K562 (cell line): ENCODE results near the gene UBXN6. TPM values are rescaled to one million over a fixed set of nuclear protein-coding genes. Genes with fewer than 3 reads are reported as not detected.

Source experiments
- BRCA1 ChIP-seq, 2 experiments: fragments of 450-650 bp in 1 of 2; sonication (generic) in 1 of 2; formaldehyde crosslinking in 1 of 2; IDR thresholded peaks; 2 replicates each; pipeline versions ENCODE4 v1.5.0 to v1.6.1; 2017 to 2020; ENCODE audit warnings: mild to moderate bottlenecking in 1 of 2, missing genetic modification reagents in 1 of 2
- FUS ChIP-seq: fragments of 200-400 bp; formaldehyde crosslinking; optimal IDR thresholded peaks from 2 replicates; pipeline ENCODE3; 2017; ENCODE audit warnings: low read depth, low read length
- ID3 ChIP-seq, 2 experiments: fragments of 250-450 bp in 1 of 2; fragments of 450-650 bp in 1 of 2; sonication (Bioruptor Pico) in 1 of 2; IDR thresholded peaks; 2 replicates each; pipeline versions ENCODE4 v1.6.1 to v1.8.0; 2016 to 2021; ENCODE audit warnings: mild to moderate bottlenecking in 2 of 2, moderate library complexity in 2 of 2, missing compliant biosample characterization in 1 of 2, missing genetic modification characterization in 1 of 2
- POU5F1 ChIP-seq: fragments of 150-350 bp; IDR thresholded peaks from 2 replicates; pipeline ENCODE4 v1.6.1; 2014; ENCODE audit warnings: borderline replicate concordance, low read length, low read depth, mild to moderate bottlenecking; ENCODE audit not compliant: partially characterized antibody
- PTTG1 ChIP-seq: fragments of 450-650 bp; IDR thresholded peaks from 2 replicates; pipeline ENCODE4 v1.6.1; 2016; ENCODE audit warnings: low read depth, mild to moderate bottlenecking, missing genetic modification characterization, missing compliant biosample characterization
- STAT5A ChIP-seq: IDR thresholded peaks from 2 replicates; pipeline ENCODE4 v1.6.1; 2012; ENCODE audit warnings: low read length, inconsistent platforms, borderline replicate concordance
- ZSCAN32 ChIP-seq: fragments of 450-650 bp; formaldehyde crosslinking; IDR thresholded peaks from 2 replicates; pipeline ENCODE4 v1.4.0; 2020; ENCODE audit warnings: mild to moderate bottlenecking, moderate library complexity
- polyA plus RNA-seq, 8 experiments: library from polyadenylated mRNA; depleted of rRNA in 4 of 8; stranded (reverse) in 5 of 8; unstranded in 3 of 8; fragments of >200 nt; fragmentation: Nextera tagmentation in 2 of 8; fragmentation: Illumina TruSeq in 1 of 8; extraction: Ambion mirVana in 2 of 8; extraction: Trizol in 1 of 8; gene quantifications; 2 replicates each; pipeline versions ENCODE4 v1.2.1 to v1.2.3, GENCODE V29; 2011 to 2014; ENCODE audit warnings: inconsistent platforms in 1 of 8, missing spikeins in 1 of 8
- total RNA-seq, 7 experiments: library from RNA; depleted of rRNA in 6 of 7; stranded (reverse); fragments of >200 nt in 6 of 7; fragmentation: Illumina TruSeq in 2 of 7; extraction: Trizol in 2 of 7; gene quantifications; 2 replicates each; pipeline versions ENCODE4 v1.2.1 to v1.2.3, GENCODE V29; 2011 to 2021; ENCODE audit warnings: low replicate concordance in 1 of 7
- TF ChIP-seq, protein P1 (sequence below): fragments of 250-450 bp; sonication (Bioruptor Pico); IDR thresholded peaks from 2 replicates; pipeline ENCODE4 v1.4.0; 2020; ENCODE audit warnings: borderline replicate concordance
- TF ChIP-seq, protein P2 (sequence below): fragments of 450-650 bp; formaldehyde crosslinking; IDR thresholded peaks from 2 replicates; pipeline ENCODE4 v1.4.0; 2020; ENCODE audit warnings: mild to moderate bottlenecking

The UBXN6 gene
- total and polyA plus RNA-seq, 9 of the 15 experiments (the other 6 are each of a cell fraction or from before 2014, with no cell fraction given) = 0.48 to 90.2 (median 29.5) TPM

GRCh38 chr19:4507150-4507452 is 49.5 kb upstream of the UBXN6 start (continued):
- no peak for TF ChIP-seq FUS
- TF ChIP-seq ZSCAN32 (CRISPR knock-in tag) = no peak
- TF ChIP-seq, protein P1, sequence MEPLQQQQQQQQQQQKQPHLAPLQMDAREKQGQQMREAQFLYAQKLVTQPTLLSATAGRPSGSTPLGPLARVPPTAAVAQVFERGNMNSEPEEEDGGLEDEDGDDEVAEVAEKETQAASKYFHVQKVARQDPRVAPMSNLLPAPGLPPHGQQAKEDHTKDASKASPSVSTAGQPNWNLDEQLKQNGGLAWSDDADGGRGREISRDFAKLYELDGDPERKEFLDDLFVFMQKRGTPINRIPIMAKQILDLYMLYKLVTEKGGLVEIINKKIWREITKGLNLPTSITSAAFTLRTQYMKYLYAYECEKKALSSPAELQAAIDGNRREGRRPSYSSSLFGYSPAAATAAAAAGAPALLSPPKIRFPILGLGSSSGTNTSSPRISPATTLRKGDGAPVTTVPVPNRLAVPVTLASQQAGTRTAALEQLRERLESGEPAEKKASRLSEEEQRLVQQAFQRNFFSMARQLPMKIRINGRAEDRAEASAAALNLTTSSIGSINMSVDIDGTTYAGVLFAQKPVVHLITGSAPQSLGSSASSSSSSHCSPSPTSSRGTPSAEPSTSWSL (CRISPR knock-in tag) = no peak
- TF ChIP-seq STAT5A = no peak
- no peak for TF ChIP-seq POU5F1
- no peak for TF ChIP-seq PTTG1 (tag)
- TF ChIP-seq, protein P2, sequence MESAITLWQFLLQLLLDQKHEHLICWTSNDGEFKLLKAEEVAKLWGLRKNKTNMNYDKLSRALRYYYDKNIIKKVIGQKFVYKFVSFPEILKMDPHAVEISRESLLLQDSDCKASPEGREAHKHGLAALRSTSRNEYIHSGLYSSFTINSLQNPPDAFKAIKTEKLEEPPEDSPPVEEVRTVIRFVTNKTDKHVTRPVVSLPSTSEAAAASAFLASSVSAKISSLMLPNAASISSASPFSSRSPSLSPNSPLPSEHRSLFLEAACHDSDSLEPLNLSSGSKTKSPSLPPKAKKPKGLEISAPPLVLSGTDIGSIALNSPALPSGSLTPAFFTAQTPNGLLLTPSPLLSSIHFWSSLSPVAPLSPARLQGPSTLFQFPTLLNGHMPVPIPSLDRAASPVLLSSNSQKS (CRISPR knock-in tag) = no peak
- no peak for TF ChIP-seq BRCA1 (IDR thresholded peaks at IDR 0.05)
- no peak for TF ChIP-seq BRCA1 (CRISPR knock-in tag; IDR thresholded peaks at IDR 0.05)
- TF ChIP-seq ID3 (CRISPR knock-in tag; IDR thresholded peaks at IDR 0.05) = no peak
- no peak for TF ChIP-seq ID3 (tag; IDR thresholded peaks at IDR 0.05)
- TF ChIP-seq, all 486 proteins: peak for 0
